ENCODE results near the gene GLIS1.

GRCh38 chr1:53690411-53690810 is 48.6 kb downstream of the GLIS1 start:
- no peak for TF ChIP-seq SP1 (IDR thresholded peaks at IDR 0.05)
- no peak for TF ChIP-seq ZNF384 (IDR thresholded peaks at IDR 0.05)
- no peak for TF ChIP-seq SUZ12 (IDR thresholded peaks at IDR 0.05)
- no peak for TF ChIP-seq BHLHE40 (IDR thresholded peaks at IDR 0.05; ENCODE audit: borderline replicate concordance)
- no peak for TF ChIP-seq TARDBP (IDR thresholded peaks at IDR 0.05)
- TF ChIP-seq LEF1 (IDR thresholded peaks at IDR 0.05; ENCODE audit: borderline replicate concordance), result no peak
- no peak for TF ChIP-seq NFRKB (IDR thresholded peaks at IDR 0.05)
- no peak for TF ChIP-seq FOXM1 (IDR thresholded peaks at IDR 0.05; ENCODE audit: borderline replicate concordance)
- no peak for TF ChIP-seq ARNT (IDR thresholded peaks at IDR 0.05)
- no peak for TF ChIP-seq PKNOX1 (IDR thresholded peaks at IDR 0.05)
- no peak for TF ChIP-seq FOXA1 (IDR thresholded peaks at IDR 0.05)
